Upper lobe of left lung (tissue), 6 donors: Measurements from ENCODE around the gene RABEPK. TPM values are rescaled to one million over a fixed set of nuclear protein-coding genes. Genes with fewer than 3 reads are reported as not detected.

Source experiments
- ATAC-seq, 2 donors: fragments of 200-7000 bp; cut with Tn5 transposase; one replicate each; pipeline ENCODE4 v1.9.1; 2022; ENCODE audit warnings: mild to moderate bottlenecking in 2 of 2, moderate library complexity in 2 of 2; ENCODE audit not compliant: low FRiP score in 2 of 2
- DNase-seq, 2 donors: peaks; one replicate each; pipeline ENCODE4 v3.0.0-alpha.2; 2019 to 2020
- H3K27ac ChIP-seq, 4 donors: fragments of 200-600 bp; sonication (generic); one replicate each; pipeline ENCODE4 v1.5.1; 2016 to 2019
- H3K27me3 ChIP-seq, 4 donors: fragments of 200-600 bp; sonication (generic); one replicate each; pipeline ENCODE4 v1.5.1; 2017 to 2019
- H3K36me3 ChIP-seq, 4 donors: fragments of 200-600 bp; sonication (generic); one replicate each; pipeline ENCODE4 v1.5.1; 2016 to 2019
- H3K4me1 ChIP-seq, 4 donors: fragments of 200-600 bp; sonication (generic); one replicate each; pipeline ENCODE4 v1.5.1; 2018 to 2019
- H3K4me3 ChIP-seq, 4 donors: fragments of 200-600 bp; sonication (generic); one replicate each; pipeline ENCODE4 v1.5.1; 2017 to 2019; ENCODE audit warnings: mild to moderate bottlenecking in 2 of 4, moderate library complexity in 1 of 4
- H3K9me3 ChIP-seq, 4 donors: fragments of 200-600 bp; sonication (generic); one replicate each; pipeline ENCODE4 v1.5.1; 2018 to 2019
- CTCF ChIP-seq, 6 experiments: fragments of 450-650 bp in 4 of 6; fragments of 200-600 bp in 2 of 6; sonication (generic) in 2 of 6; IDR thresholded peaks; one replicate each; pipeline ENCODE4 v1.5.1; 2016 to 2019; ENCODE audit warnings: antibody characterized with exemption in 6 of 6
- EP300 ChIP-seq, 4 donors: sonication (generic); formaldehyde crosslinking; IDR thresholded peaks; one replicate each; pipeline ENCODE4 v1.5.1; 2017; ENCODE audit warnings: antibody characterized with exemption in 4 of 4, control low read depth in 2 of 4
- POLR2A ChIP-seq, 4 donors: fragments of 450-650 bp; IDR thresholded peaks; one replicate each; pipeline ENCODE4 v1.5.1; 2016 to 2017; ENCODE audit warnings: antibody characterized with exemption in 4 of 4, mild to moderate bottlenecking in 2 of 4
- POLR2AphosphoS5 ChIP-seq, 2 donors: sonication (generic); formaldehyde crosslinking; IDR thresholded peaks; one replicate each; pipeline ENCODE4 v1.5.1; 2017; ENCODE audit warnings: antibody characterized with exemption in 2 of 2
- WGBS, 2 donors: methylation state at CpG; one replicate each; pipeline ENCODE4 v1.1.5; 2017 to 2018; 5-methylcytosine and 5-hydroxymethylcytosine counted together
- total RNA-seq, 6 donors: library from RNA; depleted of rRNA in 4 of 6; stranded (reverse); fragments of >200 nt in 4 of 6; gene quantifications; one replicate each; pipeline versions ENCODE4 v1.1.0 to v1.2.1, GENCODE V29; 2016 to 2021
- donor health status: DM: no; HTN: no; CAD: no; lungs with moderate emphysema.
- donor health status: DM: no; HTN: yes; CAD: no; lungs with severe emphysema.

The RABEPK gene
- total RNA-seq, 6 donors from 2014 or later = 4.9 to 16.6 (median 12.7) TPM

- 21 to 27% methylated on average over 21 to 27 of the region's 27 CpGs for WGBS, 2 donors
- peaks cover 36 to 55% (median 41%) of the 10 kb centered on the region in 4 donors for H3K4me1 ChIP-seq
- peak overlapping the region; percentile 15 to 94 (median 81) for H3K4me3 ChIP-seq
- no peaks in the 10 kb centered on the region for H3K9me3 ChIP-seq
- peak overlapping the region; percentile 91 to 98 (median 94) for H3K27ac ChIP-seq
- H3K27me3 ChIP-seq = no peaks in the 10 kb centered on the region
- ATAC-seq (peak; percentile 22 to 33), DNase-seq (peak in 1 of 2 donors; percentile 28)
- TF ChIP-seq EP300 (IDR thresholded peaks at IDR 0.05) = no peak
- peak in 1 of 6 experiments; percentile 6 for TF ChIP-seq CTCF (IDR thresholded peaks at IDR 0.05)
- peak in 1 of 4 donors; percentile 8 for TF ChIP-seq POLR2A (IDR thresholded peaks at IDR 0.05)
- peaks cover 9 to 30% (median 26%) of the 10 kb centered on the region in 4 donors for H3K36me3 ChIP-seq
Measured at GRCh38 chr9:125241863-125242739, 41.8 kb downstream of the RABEPK start.

GRCh38 chr9:125243792-125244260 lies 43.5 kb downstream of the RABEPK start:
- no peaks in the 10 kb centered on the region for H3K27me3 ChIP-seq
- no peak for DNase-seq
- H3K36me3 ChIP-seq = peaks cover 7 to 13% (median 9%) of the 10 kb centered on the region in 4 donors
- 91 to 94% methylated on average over 15 of the region's 15 CpGs for WGBS, 2 donors
- H3K9me3 ChIP-seq = no peaks in the 10 kb centered on the region
- peaks cover 18 to 38% (median 23%) of the 10 kb centered on the region in 4 donors for H3K4me1 ChIP-seq
- no peak for ATAC-seq
- H3K4me3 ChIP-seq = no peak overlapping the region
- H3K27ac ChIP-seq = no peak overlapping the region
- TF ChIP-seq POLR2AphosphoS5 (IDR thresholded peaks at IDR 0.05) (no peak), POLR2A (IDR thresholded peaks at IDR 0.05) (no peak), EP300 (IDR thresholded peaks at IDR 0.05) (no peak), CTCF (IDR thresholded peaks at IDR 0.05) (no peak)

- Histone ChIP-seq H3K4me3 (no peak overlapping the region), H3K27ac (no peak overlapping the region), H3K36me3 (no peaks in the 10 kb centered on the region), H3K27me3 (no peaks in the 10 kb centered on the region), H3K9me3 (no peaks in the 10 kb centered on the region), H3K4me1 (peaks cover 7 to 22% (median 12%) of the 10 kb centered on the region in 4 donors)
- no peak for TF ChIP-seq EP300 (IDR thresholded peaks at IDR 0.05)
- no peak for TF ChIP-seq POLR2A (IDR thresholded peaks at IDR 0.05)
- no peak for TF ChIP-seq POLR2AphosphoS5 (IDR thresholded peaks at IDR 0.05)
- TF ChIP-seq CTCF (IDR thresholded peaks at IDR 0.05) = no peak
- 83 to 86% methylated on average over 6 of the region's 6 CpGs for WGBS, 2 donors
- no peak for DNase-seq
- no peak for ATAC-seq
Measured at GRCh38 chr9:125246261-125246667, 45.9 kb downstream of the RABEPK start.

- DNase-seq = no peak
- ATAC-seq = no peak
- H3K4me3 ChIP-seq = no peak overlapping the region
- no peaks in the 10 kb centered on the region for H3K27me3 ChIP-seq
- no peak overlapping the region for H3K27ac ChIP-seq
- H3K4me1 ChIP-seq = no peaks in the 10 kb centered on the region
- no peaks in the 10 kb centered on the region for H3K36me3 ChIP-seq
- no peaks in the 10 kb centered on the region for H3K9me3 ChIP-seq
- TF ChIP-seq POLR2AphosphoS5 (IDR thresholded peaks at IDR 0.05) = no peak
- no peak for TF ChIP-seq CTCF (IDR thresholded peaks at IDR 0.05)
- no peak for TF ChIP-seq POLR2A (IDR thresholded peaks at IDR 0.05)
- TF ChIP-seq EP300 (IDR thresholded peaks at IDR 0.05) = no peak
Measured at GRCh38 chr9:125254231-125254630, 53.9 kb downstream of the RABEPK start.
